GM18858 (cell line): ENCODE measurements around the gene NELL1.

Source experiments
- ATAC-seq: cut with Tn5 transposase; IDR thresholded peaks from one replicate; pipeline ENCODE4 v1.9.1; 2021; ENCODE audit not compliant: unreplicated experiment

Gene NELL1

GRCh38 chr11:20865161-20865560 is 195.8 kb downstream of the NELL1 start:
- no peak for ATAC-seq

- ATAC-seq: no peak
These were observed 199.7 kb downstream of the NELL1 start for GRCh38 chr11:20869123-20869522.

GRCh38 chr11:20873054-20873453 is 203.7 kb downstream of the NELL1 start:
- ATAC-seq: no peak

- ATAC-seq: no peak
These were observed 205.0 kb downstream of the NELL1 start for GRCh38 chr11:20874358-20874757.

- ATAC-seq: no peak
These were observed 206.5 kb downstream of the NELL1 start for GRCh38 chr11:20875889-20876288.

GRCh38 chr11:20876738-20877137 is 207.4 kb downstream of the NELL1 start:
- ATAC-seq: no peak

- ATAC-seq: no peak
These were observed 210.7 kb downstream of the NELL1 start for GRCh38 chr11:20880094-20880493.

- no peak for ATAC-seq
These were observed 212.1 kb downstream of the NELL1 start for GRCh38 chr11:20881328-20882079.

- ATAC-seq: no peak
These were observed 217.8 kb downstream of the NELL1 start for GRCh38 chr11:20887137-20887536.

- ATAC-seq: no peak
These were observed 224.9 kb downstream of the NELL1 start for GRCh38 chr11:20894296-20894695.

GRCh38 chr11:20909995-20910726 is 240.8 kb downstream of the NELL1 start:
- no peak for ATAC-seq

GRCh38 chr11:20910733-20911132 is 241.3 kb downstream of the NELL1 start:
- ATAC-seq: no peak

GRCh38 chr11:20912065-20912821 is 242.9 kb downstream of the NELL1 start:
- no peak for ATAC-seq

GRCh38 chr11:20912922-20913512 is 243.6 kb downstream of the NELL1 start:
- no peak for ATAC-seq

- ATAC-seq: no peak
These were observed 247.9 kb downstream of the NELL1 start for GRCh38 chr11:20917306-20917705.

- ATAC-seq: no peak
These were observed 257.6 kb downstream of the NELL1 start for GRCh38 chr11:20926799-20927540.

GRCh38 chr11:20931029-20931428 is 261.6 kb downstream of the NELL1 start:
- ATAC-seq: no peak

- no peak for ATAC-seq
These were observed 263.7 kb downstream of the NELL1 start for GRCh38 chr11:20933086-20933485.

GRCh38 chr11:20933958-20934357 is 264.6 kb downstream of the NELL1 start:
- no peak for ATAC-seq

GRCh38 chr11:20934516-20934915 is 265.1 kb downstream of the NELL1 start:
- ATAC-seq: no peak

- no peak for ATAC-seq
These were observed 268.4 kb downstream of the NELL1 start for GRCh38 chr11:20937826-20938225.
